ENCODE data around the gene KRT79. TPM values are rescaled to one million over a fixed set of nuclear protein-coding genes. Genes with fewer than 3 reads are reported as not detected.

Gene KRT79
- total RNA-seq, 1 donor from 2014 or later = not detected

DNA sequence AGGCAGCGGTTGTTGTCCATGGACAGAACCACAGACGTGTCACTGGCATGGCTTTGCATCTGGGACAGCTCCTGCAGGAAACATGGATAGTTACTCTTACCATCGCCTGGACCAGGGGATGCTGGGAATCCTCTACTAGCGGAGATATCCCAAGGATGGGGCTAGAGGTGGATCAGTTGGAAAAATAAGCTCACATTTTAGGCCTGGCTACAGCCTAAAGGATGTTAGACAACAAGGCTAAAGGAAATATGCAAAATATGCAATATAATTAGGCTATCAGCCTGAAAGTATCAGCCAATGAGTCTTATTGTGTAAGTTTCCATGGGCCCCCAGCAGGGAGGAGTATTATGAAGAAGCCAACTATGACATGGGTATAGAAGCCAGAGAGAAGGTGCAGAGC is 61.9 kb downstream of the KRT79 start:
- intact Hi-C loops (cut with micrococcal nuclease) = no loop called here

DNA sequence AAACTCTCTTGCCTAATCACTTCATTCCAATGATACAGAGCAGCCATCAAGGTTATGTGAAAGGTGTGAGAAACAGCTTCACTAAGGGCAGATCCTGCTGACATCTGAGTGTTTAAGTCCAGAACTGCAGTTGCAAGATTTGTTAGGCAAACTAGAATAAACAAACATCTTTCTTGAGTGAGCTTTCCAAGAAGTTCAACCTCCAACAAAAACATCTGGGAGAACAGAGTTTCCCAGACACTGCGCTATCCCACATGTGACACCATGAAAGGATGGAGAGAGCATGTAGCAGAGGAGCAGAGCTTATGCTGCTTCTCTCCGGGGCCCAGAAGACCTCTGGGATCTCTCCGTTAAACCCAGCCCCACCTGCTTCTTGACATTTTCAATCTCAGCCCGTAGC is 62.6 kb downstream of the KRT79 start:
- intact Hi-C loops (cut with micrococcal nuclease) = no loop called here

Other genes with a start within 250 kb of the KRT79 start
- gene KRT72, start 232.8 kb downstream of the KRT79 start, total RNA-seq = 0.27 and 0.30 TPM in 2 replicates
- gene KRT73, start 215.8 kb downstream of the KRT79 start, total RNA-seq = 0.25 and 0.34 TPM in 2 replicates
- gene KRT2, start 182.1 kb downstream of the KRT79 start, total RNA-seq = 0.07 and 0.09 TPM in 2 replicates
- 8.1 and 9.2 TPM in 2 replicates for gene KRT1, start 153.9 kb downstream of the KRT79 start, total RNA-seq
- not detected in 2 replicates for gene KRT77, start 130.8 kb downstream of the KRT79 start, total RNA-seq
- gene KRT76, start 57.0 kb downstream of the KRT79 start, total RNA-seq = not detected in 2 replicates
- not detected in 2 replicates for gene KRT3, start 38.2 kb downstream of the KRT79 start, total RNA-seq
- gene KRT4, start 20.2 kb downstream of the KRT79 start, total RNA-seq = not detected in 2 replicates
- gene KRT78, start 14.7 kb upstream of the KRT79 start, total RNA-seq = not detected in 2 replicates
- 0.39 TPM in 1 of 2 replicates, not detected in the other for gene KRT8, start 70.8 kb upstream of the KRT79 start, total RNA-seq
- 0.75 and 1.2 TPM in 2 replicates for gene KRT18, start 114.8 kb upstream of the KRT79 start, total RNA-seq
- 383 and 386 TPM in 2 replicates for gene EIF4B, start 172.1 kb upstream of the KRT79 start, total RNA-seq
- gene TNS2, start 215.8 kb upstream of the KRT79 start, total RNA-seq = 1.3 and 1.6 TPM in 2 replicates
- gene SPRYD3, start 245.1 kb upstream of the KRT79 start, total RNA-seq = 29.8 and 30.0 TPM in 2 replicates